ENCODE data around the gene ACSBG1.

The ACSBG1 gene

GRCh38 chr15:78203346-78204225 lies 30.8 kb downstream of the ACSBG1 start:
- DNase-seq (ENCODE audit: low read depth, low spot score) = no peak

- no peak for DNase-seq (ENCODE audit: low read depth, low spot score)
Measured at GRCh38 chr15:78201281-78202190, 32.8 kb downstream of the ACSBG1 start.

- DNase-seq (ENCODE audit: low read depth, low spot score) = no peak
Measured at GRCh38 chr15:78200276-78200930, 34.0 kb downstream of the ACSBG1 start.

GRCh38 chr15:78197632-78198031 lies 36.7 kb downstream of the ACSBG1 start:
- DNase-seq (ENCODE audit: low read depth, low spot score) = no peak

GRCh38 chr15:78195735-78196201 lies 38.6 kb downstream of the ACSBG1 start:
- no peak for DNase-seq (ENCODE audit: low read depth, low spot score)

- DNase-seq (ENCODE audit: low read depth, low spot score) = no peak
Measured at GRCh38 chr15:78194568-78194925, 39.8 kb downstream of the ACSBG1 start.

- DNase-seq (ENCODE audit: low read depth, low spot score) = no peak
Measured at GRCh38 chr15:78193731-78194567, 40.4 kb downstream of the ACSBG1 start.

- no peak for DNase-seq (ENCODE audit: low read depth, low spot score)
Measured at GRCh38 chr15:78192826-78193594, 41.4 kb downstream of the ACSBG1 start.

- no peak for DNase-seq (ENCODE audit: low read depth, low spot score)
Measured at GRCh38 chr15:78182821-78183220, 51.5 kb downstream of the ACSBG1 start.

GRCh38 chr15:78182336-78182700 lies 52.0 kb downstream of the ACSBG1 start:
- no peak for DNase-seq (ENCODE audit: low read depth, low spot score)

GRCh38 chr15:78179906-78180305 lies 54.5 kb downstream of the ACSBG1 start:
- DNase-seq (ENCODE audit: low read depth, low spot score) = no peak

GRCh38 chr15:78179286-78179840 lies 55.0 kb downstream of the ACSBG1 start:
- DNase-seq (ENCODE audit: low read depth, low spot score) = no peak

- no peak for DNase-seq (ENCODE audit: low read depth, low spot score)
Measured at GRCh38 chr15:78178064-78178463, 56.3 kb downstream of the ACSBG1 start.

GRCh38 chr15:78177447-78177873 lies 56.9 kb downstream of the ACSBG1 start:
- no peak for DNase-seq (ENCODE audit: low read depth, low spot score)

- DNase-seq (ENCODE audit: low read depth, low spot score) = no peak
Measured at GRCh38 chr15:78175330-78175729, 59.0 kb downstream of the ACSBG1 start.

GRCh38 chr15:78174401-78174800 lies 60.0 kb downstream of the ACSBG1 start:
- no peak for DNase-seq (ENCODE audit: low read depth, low spot score)

GRCh38 chr15:78171864-78172472 lies 62.4 kb downstream of the ACSBG1 start:
- no peak for DNase-seq (ENCODE audit: low read depth, low spot score)

- no peak for DNase-seq (ENCODE audit: low read depth, low spot score)
Measured at GRCh38 chr15:78170848-78171773, 63.3 kb downstream of the ACSBG1 start.
